ENCODE measurements around the gene RPTOR.
"Not testable (repeated sequence)": the region's sequence is repeated elsewhere in the genome, so short reads cannot be mapped to it uniquely, and the experiment has no call there.

The RPTOR gene

GRCh38 chr17:80758481-80759376, 214.1 kb downstream of the RPTOR start:
- DNase-seq, result no peak
- in situ Hi-C loops (cut with HindIII; ENCODE audit: low pct_ligation_motif_present, low pct_unique_long_range_greater_than_20kb, low sequenced_read_pairs), result no loop called here

- in situ Hi-C loops (cut with HindIII; ENCODE audit: low pct_ligation_motif_present, low pct_unique_long_range_greater_than_20kb, low sequenced_read_pairs), result no loop called here
- DNase-seq, result no peak
Measured at GRCh38 chr17:80759377-80759673, 214.7 kb downstream of the RPTOR start.

- in situ Hi-C loops (cut with HindIII; ENCODE audit: low pct_ligation_motif_present, low pct_unique_long_range_greater_than_20kb, low sequenced_read_pairs), result no loop called here
- DNase-seq, result no peak
Measured at GRCh38 chr17:80760511-80760911, 215.9 kb downstream of the RPTOR start.

- in situ Hi-C loops (cut with HindIII; ENCODE audit: low pct_ligation_motif_present, low pct_unique_long_range_greater_than_20kb, low sequenced_read_pairs), result no loop called here
- peak; percentile 85 for DNase-seq
Measured at GRCh38 chr17:80761110-80761871, 216.7 kb downstream of the RPTOR start.

- in situ Hi-C loops (cut with HindIII; ENCODE audit: low pct_ligation_motif_present, low pct_unique_long_range_greater_than_20kb, low sequenced_read_pairs), result no loop called here
- DNase-seq, result no peak
Measured at GRCh38 chr17:80762076-80762475, 217.4 kb downstream of the RPTOR start.

GRCh38 chr17:80763293-80763867, 218.7 kb downstream of the RPTOR start:
- no peak for DNase-seq

GRCh38 chr17:80764627-80765145, 220.0 kb downstream of the RPTOR start:
- in situ Hi-C loops (cut with HindIII; ENCODE audit: low pct_ligation_motif_present, low pct_unique_long_range_greater_than_20kb, low sequenced_read_pairs); DNase-seq: not testable (repeated sequence)

More at GRCh38 chr17:80763293-80763867, 218.7 kb downstream of the RPTOR start:
- in situ Hi-C loops (cut with HindIII; ENCODE audit: low pct_ligation_motif_present, low pct_unique_long_range_greater_than_20kb, low sequenced_read_pairs), result no loop called here

- in situ Hi-C loops (cut with HindIII; ENCODE audit: low pct_ligation_motif_present, low pct_unique_long_range_greater_than_20kb, low sequenced_read_pairs), result no loop called here
- DNase-seq, result no peak
Measured at GRCh38 chr17:80765241-80765961, 220.8 kb downstream of the RPTOR start.

GRCh38 chr17:80766290-80766855, 221.7 kb downstream of the RPTOR start:
- DNase-seq, result no peak
- in situ Hi-C loops (cut with HindIII; ENCODE audit: low pct_ligation_motif_present, low pct_unique_long_range_greater_than_20kb, low sequenced_read_pairs), result no loop called here

- no peak for DNase-seq
- in situ Hi-C loops (cut with HindIII; ENCODE audit: low pct_ligation_motif_present, low pct_unique_long_range_greater_than_20kb, low sequenced_read_pairs), result no loop called here
Measured at GRCh38 chr17:80768389-80768788, 223.8 kb downstream of the RPTOR start.

GRCh38 chr17:80768936-80769335, 224.3 kb downstream of the RPTOR start:
- in situ Hi-C loops (cut with HindIII; ENCODE audit: low pct_ligation_motif_present, low pct_unique_long_range_greater_than_20kb, low sequenced_read_pairs), result no loop called here
- no peak for DNase-seq

- in situ Hi-C loops (cut with HindIII; ENCODE audit: low pct_ligation_motif_present, low pct_unique_long_range_greater_than_20kb, low sequenced_read_pairs), result no loop called here
- DNase-seq, result no peak
Measured at GRCh38 chr17:80769516-80769915, 224.9 kb downstream of the RPTOR start.

- no peak for DNase-seq
- in situ Hi-C loops (cut with HindIII; ENCODE audit: low pct_ligation_motif_present, low pct_unique_long_range_greater_than_20kb, low sequenced_read_pairs), result no loop called here
Measured at GRCh38 chr17:80769936-80770625, 225.4 kb downstream of the RPTOR start.

- DNase-seq, result no peak
- in situ Hi-C loops (cut with HindIII; ENCODE audit: low pct_ligation_motif_present, low pct_unique_long_range_greater_than_20kb, low sequenced_read_pairs), result no loop called here
Measured at GRCh38 chr17:80770881-80771611, 226.4 kb downstream of the RPTOR start.

- no peak for DNase-seq
- in situ Hi-C loops (cut with HindIII; ENCODE audit: low pct_ligation_motif_present, low pct_unique_long_range_greater_than_20kb, low sequenced_read_pairs), result no loop called here
Measured at GRCh38 chr17:80771612-80772005, 227.0 kb downstream of the RPTOR start.

GRCh38 chr17:80772906-80773242, 228.2 kb downstream of the RPTOR start:
- no peak for DNase-seq

GRCh38 chr17:80773243-80773991, 228.8 kb downstream of the RPTOR start:
- DNase-seq, result no peak
- in situ Hi-C loops (cut with HindIII; ENCODE audit: low pct_ligation_motif_present, low pct_unique_long_range_greater_than_20kb, low sequenced_read_pairs), result no loop called here

More at GRCh38 chr17:80772906-80773242, 228.2 kb downstream of the RPTOR start:
- in situ Hi-C loops (cut with HindIII; ENCODE audit: low pct_ligation_motif_present, low pct_unique_long_range_greater_than_20kb, low sequenced_read_pairs), result no loop called here

Measured in ACHN (cell line).